Transverse colon (tissue), 4 donors: ENCODE measurements around the gene THBS3. TPM values are rescaled to one million over a fixed set of nuclear protein-coding genes. Genes with fewer than 3 reads are reported as not detected.

ENCODE experiments used
- DNase-seq: peaks from one replicate; pipeline ENCODE4 v3.0.0-alpha.2; 2019
- H3K27ac ChIP-seq, 4 donors: fragments of 200-600 bp; sonication (generic); 2 replicates each; pipeline ENCODE4 v1.5.1; 2016 to 2018; ENCODE audit warnings: inconsistent platforms in 4 of 4
- H3K27me3 ChIP-seq: fragments of 200-600 bp; sonication (generic); 2 replicates; pipeline ENCODE4 v1.5.1; 2017; ENCODE audit warnings: inconsistent platforms
- H3K36me3 ChIP-seq, 4 donors: fragments of 200-600 bp; sonication (generic); 2 replicates each; pipeline ENCODE4 v1.5.1; 2017 to 2019; ENCODE audit warnings: inconsistent platforms in 4 of 4
- H3K4me1 ChIP-seq, 4 donors: fragments of 200-600 bp; sonication (generic); 2 replicates each; pipeline ENCODE4 v1.5.1; 2017 to 2020; ENCODE audit warnings: inconsistent platforms in 4 of 4
- H3K4me3 ChIP-seq, 4 donors: fragments of 200-600 bp; sonication (generic); 1 replicate in 1 of 4; 2 replicates in 3 of 4; pipeline versions ENCODE4 v1.5.1 to v1.6.1; 2017 to 2019; ENCODE audit warnings: inconsistent platforms in 4 of 4
- H3K9me3 ChIP-seq, 2 donors: fragments of 200-600 bp; sonication (generic); 2 replicates each; pipeline ENCODE4 v1.5.1; 2017 to 2019; ENCODE audit warnings: inconsistent platforms in 2 of 2
- EP300 ChIP-seq: sonication (generic); formaldehyde crosslinking; IDR thresholded peaks from one replicate; pipeline ENCODE4 v1.6.1; 2017; ENCODE audit warnings: antibody characterized with exemption, low read depth
- POLR2A ChIP-seq: fragments of 450-650 bp; IDR thresholded peaks from one replicate; pipeline ENCODE4 v1.6.1; 2016; ENCODE audit warnings: antibody characterized with exemption, mild to moderate bottlenecking, moderate library complexity
- POLR2AphosphoS5 ChIP-seq, 3 donors: sonication (generic); formaldehyde crosslinking; IDR thresholded peaks; one replicate each; pipeline ENCODE4 v1.6.1; 2016; ENCODE audit warnings: antibody characterized with exemption in 3 of 3
- WGBS, 2 donors: methylation state at CpG; one replicate each; pipeline ENCODE4 v1.1.5; 2018; ENCODE audit warnings: low coverage in 1 of 2; 5-methylcytosine and 5-hydroxymethylcytosine counted together
- in situ Hi-C, 4 donors: fragments of 200-750 bp; cut with MboI; loops; one replicate each; pipeline versions ENCODE4 v1.15.0 to v1.15.1; 2017; ENCODE audit warnings: low sequenced_read_pairs in 3 of 4, low pct_ligation_motif_present in 1 of 4, low pct_unique_long_range_greater_than_20kb in 1 of 4
- intact Hi-C: fragments of 100-400 bp; cut with DNase I; formaldehyde crosslinking; loops from one replicate; pipeline ENCODE4 v1.15.1; 2023; ENCODE audit warnings: low total_unique reads
- total RNA-seq, 4 donors: library from RNA; depleted of rRNA; stranded (reverse); fragments of >200 nt; gene quantifications; one replicate each; pipeline ENCODE4 v1.1.0, GENCODE V29; 2016
- TF ChIP-seq, protein P1 (sequence below), 5 experiments: fragments of 200-600 bp in 3 of 5; fragments of 450-650 bp in 2 of 5; sonication (generic) in 3 of 5; IDR thresholded peaks; 1 replicate in 2 of 5; 2 replicates in 3 of 5; pipeline ENCODE4 v1.5.1; 2016 to 2017; ENCODE audit warnings: antibody characterized with exemption in 5 of 5, inconsistent platforms in 3 of 5, mild to moderate bottlenecking in 2 of 5, moderate library complexity in 1 of 5

Gene THBS3
- total RNA-seq, 4 donors from 2014 or later: 19.2 to 37.8 (median 27.0) TPM

DNA sequence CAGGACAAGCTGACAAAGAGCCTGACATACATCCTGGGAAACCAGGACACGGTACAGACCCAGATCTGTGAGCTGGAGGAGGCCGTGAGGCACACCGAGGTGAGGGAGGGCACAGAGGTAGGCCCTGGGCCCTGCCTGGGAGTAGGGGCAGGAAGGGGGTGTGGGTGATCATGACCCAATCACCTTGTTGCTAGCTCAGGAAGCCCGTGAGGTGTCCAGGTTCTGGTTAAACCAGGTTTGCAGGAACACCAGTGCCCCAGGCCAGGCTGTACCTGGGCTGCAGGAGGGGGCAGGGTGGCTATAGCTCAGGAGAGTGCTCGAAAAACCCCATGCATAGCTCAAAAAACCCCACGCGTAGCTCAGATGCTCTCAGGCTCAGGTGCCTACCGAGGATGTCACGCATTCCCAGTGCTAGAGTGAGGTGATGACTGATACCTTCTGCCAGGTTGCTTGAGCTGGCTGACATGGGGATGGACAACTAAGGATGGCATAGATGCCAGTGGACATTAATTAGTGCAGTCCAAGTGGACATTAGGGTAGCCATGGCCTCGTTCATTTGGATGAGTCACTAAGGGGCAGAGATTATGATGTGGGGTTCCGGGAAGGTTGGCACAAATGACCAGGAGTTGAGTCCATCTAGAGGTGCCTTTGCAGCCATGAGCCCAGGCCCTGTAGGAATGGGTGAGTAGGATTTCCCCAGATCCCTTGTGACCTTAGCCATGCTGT is 30.3 kb downstream of the THBS3 start:
- peaks cover 9 to 25% (median 19%) of the 10 kb centered on the region in 4 donors for H3K4me1 ChIP-seq
- 72 to 100% methylated on average over 1 to 11 of the region's 11 CpGs for WGBS, 2 donors
- intact Hi-C loops (no loop called here), in situ Hi-C loops (no loop called here)
- no peak overlapping the region for H3K4me3 ChIP-seq
- H3K27ac ChIP-seq: no peak overlapping the region
- H3K9me3 ChIP-seq: no peaks in the 10 kb centered on the region
- H3K27me3 ChIP-seq: peaks cover 6% of the 10 kb centered on the region
- H3K36me3 ChIP-seq: no peaks in the 10 kb centered on the region
- DNase-seq: no peak
- TF ChIP-seq POLR2A: no peak
- no peak for TF ChIP-seq EP300
- TF ChIP-seq POLR2AphosphoS5 (IDR thresholded peaks at IDR 0.05): no peak
- TF ChIP-seq, protein P1, sequence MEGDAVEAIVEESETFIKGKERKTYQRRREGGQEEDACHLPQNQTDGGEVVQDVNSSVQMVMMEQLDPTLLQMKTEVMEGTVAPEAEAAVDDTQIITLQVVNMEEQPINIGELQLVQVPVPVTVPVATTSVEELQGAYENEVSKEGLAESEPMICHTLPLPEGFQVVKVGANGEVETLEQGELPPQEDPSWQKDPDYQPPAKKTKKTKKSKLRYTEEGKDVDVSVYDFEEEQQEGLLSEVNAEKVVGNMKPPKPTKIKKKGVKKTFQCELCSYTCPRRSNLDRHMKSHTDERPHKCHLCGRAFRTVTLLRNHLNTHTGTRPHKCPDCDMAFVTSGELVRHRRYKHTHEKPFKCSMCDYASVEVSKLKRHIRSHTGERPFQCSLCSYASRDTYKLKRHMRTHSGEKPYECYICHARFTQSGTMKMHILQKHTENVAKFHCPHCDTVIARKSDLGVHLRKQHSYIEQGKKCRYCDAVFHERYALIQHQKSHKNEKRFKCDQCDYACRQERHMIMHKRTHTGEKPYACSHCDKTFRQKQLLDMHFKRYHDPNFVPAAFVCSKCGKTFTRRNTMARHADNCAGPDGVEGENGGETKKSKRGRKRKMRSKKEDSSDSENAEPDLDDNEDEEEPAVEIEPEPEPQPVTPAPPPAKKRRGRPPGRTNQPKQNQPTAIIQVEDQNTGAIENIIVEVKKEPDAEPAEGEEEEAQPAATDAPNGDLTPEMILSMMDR (IDR thresholded peaks at IDR 0.05): no peak

DNA sequence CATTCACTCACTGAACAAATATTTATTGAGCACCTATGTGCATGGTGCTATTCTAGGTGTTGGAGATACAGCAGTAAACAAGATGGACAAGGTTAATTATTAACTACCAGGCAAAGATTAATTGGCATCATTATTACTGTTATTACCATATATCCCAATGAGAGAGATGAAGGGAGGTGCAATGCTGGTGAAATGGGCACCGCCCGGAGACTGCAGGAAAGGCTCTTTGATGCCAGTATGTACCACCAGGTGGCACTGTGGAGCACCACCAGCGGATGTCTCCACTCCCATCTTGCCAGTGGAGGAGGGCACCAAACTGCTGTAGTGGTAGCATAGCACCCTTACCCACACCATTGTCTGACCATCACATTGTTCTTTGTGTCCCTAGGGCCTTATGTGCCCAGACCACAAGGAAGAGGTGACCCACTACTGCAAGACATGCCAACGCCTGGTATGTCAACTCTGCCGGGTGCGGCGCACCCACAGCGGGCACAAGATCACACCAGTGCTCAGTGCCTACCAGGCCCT is 31.1 kb downstream of the THBS3 start:
- intact Hi-C loops: no loop called here
- H3K4me3 ChIP-seq: no peak overlapping the region

DNA sequence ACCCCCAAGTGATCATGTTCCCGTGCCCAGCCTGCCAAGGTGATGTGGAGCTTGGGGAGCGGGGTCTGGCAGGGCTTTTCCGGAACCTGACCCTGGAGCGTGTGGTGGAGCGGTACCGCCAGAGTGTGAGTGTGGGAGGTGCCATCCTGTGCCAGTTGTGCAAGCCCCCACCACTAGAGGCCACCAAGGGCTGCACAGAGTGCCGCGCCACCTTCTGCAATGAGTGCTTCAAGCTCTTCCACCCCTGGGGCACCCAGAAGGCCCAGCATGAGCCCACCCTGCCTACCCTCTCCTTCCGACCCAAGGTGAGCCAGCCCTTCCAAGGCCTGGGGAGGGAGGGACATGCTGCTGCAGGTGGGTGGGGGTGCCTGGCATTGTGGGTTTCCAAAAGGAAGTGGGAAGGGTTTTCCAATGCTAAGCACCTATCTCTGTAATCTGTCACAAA is 31.7 kb downstream of the THBS3 start:
- Histone ChIP-seq H3K4me3 (no peak overlapping the region), H3K27ac (no peak overlapping the region), H3K27me3 (peaks cover 6% of the 10 kb centered on the region), H3K9me3 (no peaks in the 10 kb centered on the region), H3K4me1 (peaks cover 15 to 31% (median 25%) of the 10 kb centered on the region in 4 donors), H3K36me3 (no peaks in the 10 kb centered on the region)
- 20 to 82% methylated on average over 1 to 9 of the region's 9 CpGs for WGBS, 2 donors
- TF ChIP-seq, protein P1 (IDR thresholded peaks at IDR 0.05): no peak
- TF ChIP-seq EP300 (no peak), POLR2A (no peak), POLR2AphosphoS5 (IDR thresholded peaks at IDR 0.05) (no peak)
- in situ Hi-C loops (no loop called here), intact Hi-C loops (no loop called here)
- DNase-seq: peak; percentile 16

More for the DNA sequence above, 31.1 kb downstream of the THBS3 start:
- H3K27me3 ChIP-seq: peaks cover 6% of the 10 kb centered on the region
- no peaks in the 10 kb centered on the region for H3K9me3 ChIP-seq
- TF ChIP-seq POLR2AphosphoS5 (IDR thresholded peaks at IDR 0.05): no peak
- no peak for TF ChIP-seq POLR2A
- TF ChIP-seq, protein P1 (IDR thresholded peaks at IDR 0.05): peak; percentile 94 to 96 (median 95)
- WGBS, 2 donors: 57% methylated on average over 8 of the region's 8 CpGs; no CpG with 5 or more reads in 1 of the 2 donors
- H3K27ac ChIP-seq: no peak overlapping the region
- no peaks in the 10 kb centered on the region for H3K36me3 ChIP-seq
- in situ Hi-C loops: no loop called here
- peaks cover 15 to 31% (median 25%) of the 10 kb centered on the region in 4 donors for H3K4me1 ChIP-seq
- peak; percentile 93 for DNase-seq

DNA sequence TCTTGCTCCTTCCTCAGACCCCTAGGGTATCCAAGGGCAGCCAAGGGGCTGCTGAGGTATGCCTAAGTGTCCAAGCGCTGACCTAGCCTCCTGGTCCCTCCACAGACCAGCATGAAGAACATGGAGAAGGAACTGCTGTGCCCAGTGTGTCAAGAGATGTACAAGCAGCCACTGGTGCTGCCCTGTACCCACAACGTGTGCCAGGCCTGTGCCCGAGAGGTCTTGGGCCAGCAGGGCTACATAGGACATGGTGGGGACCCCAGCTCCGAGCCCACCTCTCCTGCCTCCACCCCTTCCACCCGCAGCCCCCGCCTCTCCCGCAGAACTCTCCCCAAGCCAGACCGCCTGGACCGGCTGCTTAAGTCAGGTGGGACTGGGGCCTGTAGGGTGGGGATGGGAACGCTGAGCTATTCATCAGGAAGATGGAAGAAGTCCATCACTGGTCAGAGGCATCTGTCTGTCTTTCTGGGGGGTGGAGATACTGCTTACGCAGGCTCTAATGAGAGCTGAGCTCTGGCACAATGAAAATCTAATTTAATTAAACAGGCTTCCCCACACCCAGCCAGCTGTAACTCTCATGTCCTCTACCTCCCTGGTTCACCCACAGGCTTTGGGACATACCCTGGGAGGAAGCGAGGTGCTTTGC is 32.3 kb downstream of the THBS3 start:
- DNase-seq: peak; percentile 11
- Histone ChIP-seq H3K36me3 (no peaks in the 10 kb centered on the region), H3K27me3 (peaks cover 6% of the 10 kb centered on the region), H3K4me1 (peaks cover 15 to 31% (median 25%) of the 10 kb centered on the region in 4 donors), H3K4me3 (no peak overlapping the region), H3K9me3 (no peaks in the 10 kb centered on the region), H3K27ac (no peak overlapping the region)
- WGBS, 2 donors: 86 to 100% methylated on average over 1 to 12 of the region's 12 CpGs
- TF ChIP-seq EP300 (no peak), POLR2A (no peak)
- in situ Hi-C loops: no loop called here
- intact Hi-C loops: no loop called here
